ENCODE data around the gene LRP2.
A peak's percentile ranks its signal among the peaks of the same experiment; 100 is the strongest.

The LRP2 gene

GRCh38 chr2:169300636-169301530 lies 61.5 kb downstream of the LRP2 start:
- WGBS = 36% methylated on average over 5 of the region's 5 CpGs
- Histone ChIP-seq H3K36me3 (ENCODE audit: insufficient read depth, low read length) (no peaks in the 10 kb centered on the region; the same call in 1 of the 2 replicates), H3K4me1 (ENCODE audit: insufficient read depth, low read length) (peaks cover 43% of the 10 kb centered on the region), H3K9me3 (ENCODE audit: insufficient read depth, low read depth, low read length) (no peaks in the 10 kb centered on the region), H3K27me3 (ENCODE audit: insufficient read depth, low read length) (no peaks in the 10 kb centered on the region), H3K27ac (ENCODE audit: low read depth, low read length) (peak overlapping the region; percentile 54), H3K4me3 (ENCODE audit: low read length) (no peak overlapping the region), H3K9ac (ENCODE audit: low read depth, low read length) (peak overlapping the region; percentile 28; the same call in 1 of the 2 replicates)

- no peak overlapping the region for H3K4me3 ChIP-seq (ENCODE audit: low read length)
- peaks cover 34% of the 10 kb centered on the region for H3K4me1 ChIP-seq (ENCODE audit: insufficient read depth, low read length)
- no peaks in the 10 kb centered on the region for H3K9me3 ChIP-seq (ENCODE audit: insufficient read depth, low read depth, low read length)
- no peaks in the 10 kb centered on the region for H3K36me3 ChIP-seq (ENCODE audit: insufficient read depth, low read length)
- 97% methylated on average over 1 of the region's 1 CpG for WGBS
- H3K9ac ChIP-seq (ENCODE audit: low read depth, low read length) = no peak overlapping the region
- no peaks in the 10 kb centered on the region for H3K27me3 ChIP-seq (ENCODE audit: insufficient read depth, low read length)
- no peak overlapping the region for H3K27ac ChIP-seq (ENCODE audit: low read depth, low read length)
Observed at GRCh38 chr2:169298007-169298406, 64.3 kb downstream of the LRP2 start.

GRCh38 chr2:169294001-169294675 lies 68.2 kb downstream of the LRP2 start:
- 90% methylated on average over 9 of the region's 9 CpGs for WGBS
- H3K4me3 ChIP-seq (ENCODE audit: low read length) = no peak overlapping the region

GRCh38 chr2:169291517-169291916 lies 70.8 kb downstream of the LRP2 start:
- Histone ChIP-seq H3K27me3 (ENCODE audit: insufficient read depth, low read length) (no peaks in the 10 kb centered on the region), H3K4me3 (ENCODE audit: low read length) (no peak overlapping the region), H3K4me1 (ENCODE audit: insufficient read depth, low read length) (peaks cover 28% of the 10 kb centered on the region), H3K9ac (ENCODE audit: low read depth, low read length) (no peak overlapping the region), H3K27ac (ENCODE audit: low read depth, low read length) (no peak overlapping the region; the same call in 1 of the 2 replicates), H3K9me3 (ENCODE audit: insufficient read depth, low read depth, low read length) (no peaks in the 10 kb centered on the region), H3K36me3 (ENCODE audit: insufficient read depth, low read length) (peaks cover 7% of the 10 kb centered on the region; the same call in 1 of the 2 replicates)
- WGBS = 21% methylated on average over 2 of the region's 2 CpGs

More at GRCh38 chr2:169294001-169294675, 68.2 kb downstream of the LRP2 start:
- Histone ChIP-seq H3K27ac (ENCODE audit: low read depth, low read length) (no peak overlapping the region), H3K9me3 (ENCODE audit: insufficient read depth, low read depth, low read length) (no peaks in the 10 kb centered on the region), H3K9ac (ENCODE audit: low read depth, low read length) (no peak overlapping the region), H3K27me3 (ENCODE audit: insufficient read depth, low read length) (no peaks in the 10 kb centered on the region), H3K36me3 (ENCODE audit: insufficient read depth, low read length) (no peaks in the 10 kb centered on the region), H3K4me1 (ENCODE audit: insufficient read depth, low read length) (peaks cover 19% of the 10 kb centered on the region)

DNA sequence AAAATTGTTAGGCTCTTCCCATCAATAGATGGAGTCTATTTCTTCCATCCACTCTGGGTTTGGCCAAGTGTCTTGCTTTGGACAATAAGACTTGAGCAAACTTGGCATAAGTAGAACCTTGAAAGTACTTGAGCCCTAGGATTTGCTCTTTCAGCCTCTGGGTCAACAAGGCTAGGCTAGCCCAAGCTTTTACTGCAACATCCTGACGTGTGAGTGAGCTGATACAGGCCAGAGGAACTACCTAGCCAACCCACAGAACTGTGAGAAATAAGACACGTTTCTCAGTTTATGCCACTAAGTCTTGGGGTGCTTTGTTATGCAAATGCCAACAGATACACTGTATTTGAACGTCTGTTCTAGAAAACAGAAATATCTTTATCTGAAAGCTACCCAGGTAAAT lies 71.9 kb downstream of the LRP2 start:
- WGBS = 59% methylated on average over 3 of the region's 3 CpGs
- Histone ChIP-seq H3K9ac (ENCODE audit: low read depth, low read length) (no peak overlapping the region), H3K4me3 (ENCODE audit: low read length) (no peak overlapping the region), H3K36me3 (ENCODE audit: insufficient read depth, low read length) (peaks cover 7% of the 10 kb centered on the region; the same call in 1 of the 2 replicates), H3K9me3 (ENCODE audit: insufficient read depth, low read depth, low read length) (no peaks in the 10 kb centered on the region), H3K27ac (ENCODE audit: low read depth, low read length) (no peak overlapping the region), H3K4me1 (ENCODE audit: insufficient read depth, low read length) (peaks cover 38% of the 10 kb centered on the region), H3K27me3 (ENCODE audit: insufficient read depth, low read length) (no peaks in the 10 kb centered on the region)

GRCh38 chr2:169287666-169288065 lies 74.7 kb downstream of the LRP2 start:
- Histone ChIP-seq H3K9me3 (ENCODE audit: insufficient read depth, low read depth, low read length) (no peaks in the 10 kb centered on the region), H3K4me1 (ENCODE audit: insufficient read depth, low read length) (peaks cover 42% of the 10 kb centered on the region), H3K4me3 (ENCODE audit: low read length) (no peak overlapping the region), H3K36me3 (ENCODE audit: insufficient read depth, low read length) (peaks cover 7% of the 10 kb centered on the region; the same call in 1 of the 2 replicates), H3K27me3 (ENCODE audit: insufficient read depth, low read length) (no peaks in the 10 kb centered on the region), H3K27ac (ENCODE audit: low read depth, low read length) (no peak overlapping the region), H3K9ac (ENCODE audit: low read depth, low read length) (no peak overlapping the region)

DNA sequence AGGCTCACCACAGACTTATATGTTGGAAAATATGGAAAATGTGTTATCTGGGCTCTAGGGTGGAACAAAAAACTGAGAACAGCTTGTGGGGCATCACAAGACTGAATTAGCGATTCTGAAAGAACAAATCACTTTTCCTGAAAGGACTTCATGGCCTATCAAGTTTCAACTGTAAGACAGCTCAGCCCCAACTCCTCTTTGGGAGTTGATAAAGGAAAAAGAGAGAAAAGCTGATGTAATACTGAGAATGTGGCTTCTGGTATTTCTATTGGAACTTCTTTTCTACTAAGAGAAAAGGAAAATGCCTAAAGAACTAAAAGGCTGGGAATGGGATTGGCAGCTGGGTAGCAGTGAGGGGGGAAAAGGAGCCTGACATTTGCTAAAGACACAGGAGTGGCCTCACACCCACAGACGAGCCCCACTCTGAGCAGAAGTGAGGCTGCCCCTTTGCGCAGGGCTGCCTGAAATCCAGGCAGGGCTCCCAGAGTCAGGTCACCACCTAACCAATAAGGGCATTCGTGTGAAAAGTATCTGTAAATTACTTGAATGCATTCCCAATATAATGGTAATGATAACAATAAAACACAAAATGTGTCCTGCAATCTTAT lies 75.6 kb downstream of the LRP2 start:
- 84% methylated on average over 3 of the region's 4 CpGs for WGBS
- Histone ChIP-seq H3K9ac (ENCODE audit: low read depth, low read length) (no peak overlapping the region), H3K27me3 (ENCODE audit: insufficient read depth, low read length) (no peaks in the 10 kb centered on the region), H3K4me1 (ENCODE audit: insufficient read depth, low read length) (peaks cover 35% of the 10 kb centered on the region), H3K36me3 (ENCODE audit: insufficient read depth, low read length) (peaks cover 7% of the 10 kb centered on the region; the same call in 1 of the 2 replicates), H3K27ac (ENCODE audit: low read depth, low read length) (peak overlapping the region; percentile 62; the same call in 1 of the 2 replicates), H3K9me3 (ENCODE audit: insufficient read depth, low read depth, low read length) (no peaks in the 10 kb centered on the region), H3K4me3 (ENCODE audit: low read length) (no peak overlapping the region)

GRCh38 chr2:169285531-169286235 lies 76.7 kb downstream of the LRP2 start:
- peaks cover 25% of the 10 kb centered on the region for H3K4me1 ChIP-seq (ENCODE audit: insufficient read depth, low read length)
- no peaks in the 10 kb centered on the region for H3K27me3 ChIP-seq (ENCODE audit: insufficient read depth, low read length)
- no peak overlapping the region; the same call in 1 of the 2 replicates for H3K27ac ChIP-seq (ENCODE audit: low read depth, low read length)
- WGBS = 59% methylated on average over 4 of the region's 5 CpGs
- no peak overlapping the region for H3K9ac ChIP-seq (ENCODE audit: low read depth, low read length)
- H3K36me3 ChIP-seq (ENCODE audit: insufficient read depth, low read length) = peaks cover 7% of the 10 kb centered on the region; the same call in 1 of the 2 replicates
- no peak overlapping the region for H3K4me3 ChIP-seq (ENCODE audit: low read length)
- H3K9me3 ChIP-seq (ENCODE audit: insufficient read depth, low read depth, low read length) = no peaks in the 10 kb centered on the region

DNA sequence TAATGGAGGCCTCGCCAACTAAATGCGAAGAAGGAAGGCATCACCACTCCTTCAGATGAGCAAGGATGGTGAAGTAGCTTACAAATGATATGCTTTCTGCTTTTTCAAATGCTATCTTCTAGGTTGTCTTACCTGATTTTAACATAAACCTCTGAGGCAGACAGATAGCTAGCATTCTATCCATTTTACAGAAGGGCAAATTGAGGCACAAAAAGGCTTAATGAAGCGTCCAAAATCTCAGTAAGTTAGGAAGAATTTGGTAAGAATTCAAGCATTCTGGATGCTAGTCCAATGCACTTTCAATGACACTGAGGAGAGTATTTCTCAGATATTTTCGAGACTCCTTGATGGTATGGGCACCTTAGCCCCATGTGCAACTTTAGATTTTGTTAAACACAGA lies 81.8 kb downstream of the LRP2 start:
- no peaks in the 10 kb centered on the region; the same call in 1 of the 2 replicates for H3K36me3 ChIP-seq (ENCODE audit: insufficient read depth, low read length)
- 98% methylated on average over 4 of the region's 4 CpGs for WGBS
- peaks cover 4% of the 10 kb centered on the region; the same call in 1 of the 2 replicates for H3K4me1 ChIP-seq (ENCODE audit: insufficient read depth, low read length)
- no peak overlapping the region for H3K4me3 ChIP-seq (ENCODE audit: low read length)
- H3K9ac ChIP-seq (ENCODE audit: low read depth, low read length) = no peak overlapping the region
- no peaks in the 10 kb centered on the region for H3K9me3 ChIP-seq (ENCODE audit: insufficient read depth, low read depth, low read length)
- no peak overlapping the region for H3K27ac ChIP-seq (ENCODE audit: low read depth, low read length)
- H3K27me3 ChIP-seq (ENCODE audit: insufficient read depth, low read length) = no peaks in the 10 kb centered on the region

DNA sequence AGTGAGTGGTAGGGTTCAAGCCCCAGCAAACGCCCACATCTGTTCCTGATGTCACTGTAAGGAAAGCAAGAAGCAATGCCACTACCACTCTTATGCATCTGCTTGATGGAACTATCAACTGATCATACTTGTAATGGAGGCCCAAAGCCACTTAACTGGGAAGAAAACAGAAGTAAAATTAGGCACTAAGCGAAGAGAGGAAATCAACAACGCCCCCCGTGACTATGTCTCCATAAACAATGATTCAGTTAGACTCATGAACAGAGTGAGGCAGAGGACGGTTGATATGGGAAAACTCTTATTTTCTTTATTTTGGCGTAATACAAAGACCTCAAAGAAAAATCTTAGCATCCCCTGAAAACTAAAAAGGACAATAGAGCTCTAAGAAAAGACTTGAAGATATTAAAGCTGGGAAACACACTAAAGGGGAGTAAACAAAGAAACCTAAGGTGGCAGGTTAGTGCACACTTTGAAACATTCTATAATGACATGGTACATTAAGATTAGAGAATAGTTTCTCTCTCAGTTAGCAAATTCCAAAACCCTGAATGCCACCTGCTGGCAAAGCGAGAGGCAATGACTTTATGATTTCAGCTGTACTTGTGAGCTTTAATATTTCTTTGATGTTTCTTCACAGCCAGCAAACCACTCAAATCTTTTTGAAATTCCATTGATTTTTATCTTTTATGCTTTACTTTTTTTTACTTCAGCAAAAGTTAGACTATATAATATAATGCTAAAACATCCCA lies 86.5 kb downstream of the LRP2 start:
- 90% methylated on average over 6 of the region's 7 CpGs for WGBS
- Histone ChIP-seq H3K36me3 (ENCODE audit: insufficient read depth, low read length) (no peaks in the 10 kb centered on the region), H3K27ac (ENCODE audit: low read depth, low read length) (no peak overlapping the region), H3K27me3 (ENCODE audit: insufficient read depth, low read length) (no peaks in the 10 kb centered on the region), H3K9me3 (ENCODE audit: insufficient read depth, low read depth, low read length) (no peaks in the 10 kb centered on the region; the same call in 1 of the 2 replicates), H3K4me3 (ENCODE audit: low read length) (no peak overlapping the region), H3K4me1 (ENCODE audit: insufficient read depth, low read length) (no peaks in the 10 kb centered on the region), H3K9ac (ENCODE audit: low read depth, low read length) (no peak overlapping the region)

All from HUES64 (cell line).